A673 (cell line): ENCODE data around the gene BABAM2.

Experiments used
- CTCF ChIP-seq: fragments of 300-800, 200-600 bp; sonication (generic); conservative IDR thresholded peaks from 2 replicates; pipeline ENCODE4 v1.5.1; 2017; ENCODE audit warnings: low read depth, mild to moderate bottlenecking, antibody characterized with exemption, low read length, moderate library complexity, mixed read lengths
- EZH2 ChIP-seq: fragments of 200-600 bp; sonication (generic); IDR thresholded peaks from 2 replicates; pipeline ENCODE4 v1.6.1; 2017; ENCODE audit warnings: borderline replicate concordance, low read depth, mild to moderate bottlenecking, mixed read lengths, antibody characterized with exemption, low read length; ENCODE audit not compliant: poor library complexity, severe bottlenecking

DNA sequence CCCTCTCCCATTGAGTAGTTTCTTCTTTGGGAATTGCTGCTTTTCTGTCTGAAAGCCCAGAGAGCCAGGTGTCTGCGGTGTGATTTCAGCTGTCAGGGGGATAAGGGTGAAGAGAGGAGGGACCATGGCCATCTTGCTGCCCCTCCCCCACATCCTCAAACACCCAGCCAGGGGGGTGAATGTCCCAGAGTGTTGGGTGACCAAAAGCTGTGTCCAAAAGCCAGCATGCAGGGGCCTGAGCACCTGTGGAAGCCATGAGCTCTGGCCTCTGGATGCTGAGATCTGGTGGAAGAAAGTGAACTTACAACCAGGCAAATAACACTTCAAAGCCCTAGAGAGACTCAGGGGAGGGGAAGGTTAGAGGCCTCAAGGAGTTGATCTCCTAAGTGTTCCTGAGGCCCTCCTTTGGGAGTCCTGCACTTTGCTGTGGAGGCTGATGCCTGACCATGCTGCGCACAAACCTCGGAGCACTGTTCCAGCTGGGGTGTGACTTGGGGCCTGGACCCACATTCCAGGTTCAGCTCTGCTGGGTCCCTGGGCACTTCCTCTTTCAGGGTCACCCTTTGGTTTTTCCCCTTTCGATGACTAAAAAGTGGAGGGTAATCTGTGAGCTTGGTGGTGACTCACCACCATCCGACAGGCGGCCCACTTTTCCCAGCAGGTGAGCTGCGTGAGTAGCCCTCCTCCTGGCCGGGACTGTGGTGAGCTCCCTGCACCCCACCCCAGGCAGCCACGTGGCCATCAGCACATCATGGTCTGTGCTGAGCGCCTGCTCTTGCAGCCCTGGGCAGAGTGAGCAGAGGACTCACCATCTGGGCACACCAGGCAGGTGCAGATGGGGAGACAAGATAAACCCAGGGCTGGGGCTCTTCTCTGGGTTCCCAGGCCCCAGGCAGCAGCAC, 435.3 kb downstream of the BABAM2 start:
- TF ChIP-seq CTCF (no peak), EZH2 (no peak)
